SH-SY5Y (cell line): ENCODE data around the gene EYA4.

ENCODE experiments used
- GATA2 ChIP-seq: IDR thresholded peaks from 2 replicates; pipeline ENCODE4 v1.6.1; 2011; ENCODE audit warnings: mild to moderate bottlenecking, low read depth, low read length
- GATA3 ChIP-seq: IDR thresholded peaks from 2 replicates; pipeline ENCODE4 v1.6.1; 2011; ENCODE audit warnings: low read depth, mild to moderate bottlenecking, low read length, moderate library complexity

GRCh38 chr6:133550026-133550425 lies 308.9 kb downstream of the EYA4 start:
- no peak for TF ChIP-seq GATA3
- TF ChIP-seq GATA2: no peak
